Heart left ventricle (tissue), 16 donors: ENCODE results near the gene RPAP3. TPM values are rescaled to one million over a fixed set of nuclear protein-coding genes. Genes with fewer than 3 reads are reported as not detected.

ENCODE experiments used
- ATAC-seq, 4 donors: fragments of 200-7000 bp; cut with Tn5 transposase; one replicate each; pipeline ENCODE4 v1.9.1; 2020 to 2022; ENCODE audit warnings: moderate library complexity in 4 of 4, mild to moderate bottlenecking in 3 of 4, moderate number of reproducible peaks in 1 of 4
- DNase-seq, 5 donors: peaks; one replicate each; pipeline ENCODE4 v3.0.0-alpha.2; 2020
- H3K27ac ChIP-seq, 12 donors: fragments of 200-600 bp; sonication (generic) in 4 of 12; one replicate each; pipeline versions ENCODE4 v1.5.0 to v1.8.0; 2016 to 2022; ENCODE audit warnings: mild to moderate bottlenecking in 2 of 12
- H3K27me3 ChIP-seq, 9 donors: fragments of 200-600 bp; sonication (generic) in 2 of 9; one replicate each; pipeline versions ENCODE4 v1.5.1 to v1.8.0; 2016 to 2022; ENCODE audit warnings: mild to moderate bottlenecking in 3 of 9
- H3K36me3 ChIP-seq, 9 donors: fragments of 200-600 bp; sonication (generic) in 2 of 9; one replicate each; pipeline versions ENCODE4 v1.5.0 to v1.8.0; 2018 to 2022; ENCODE audit warnings: mild to moderate bottlenecking in 2 of 9
- H3K4me1 ChIP-seq, 12 donors: fragments of 200-600 bp; sonication (generic) in 4 of 12; one replicate each; pipeline versions ENCODE4 v1.5.0 to v1.8.0; 2016 to 2022; ENCODE audit warnings: mild to moderate bottlenecking in 3 of 12
- H3K4me3 ChIP-seq, 12 donors: fragments of 200-600 bp; sonication (generic) in 4 of 12; one replicate each; pipeline versions ENCODE4 v1.5.0 to v1.8.0; 2017 to 2022; ENCODE audit warnings: mild to moderate bottlenecking in 9 of 12, moderate library complexity in 4 of 12
- H3K9me3 ChIP-seq, 12 donors: fragments of 200-600 bp; sonication (generic) in 4 of 12; one replicate each; pipeline versions ENCODE4 v1.5.0 to v1.8.0; 2016 to 2022; ENCODE audit warnings: mild to moderate bottlenecking in 1 of 12
- POLR2A ChIP-seq, 2 donors: fragments of 450-650 bp; IDR thresholded peaks; one replicate each; pipeline ENCODE4 v1.6.1; 2017; ENCODE audit warnings: antibody characterized with exemption in 2 of 2, mild to moderate bottlenecking in 2 of 2, moderate library complexity in 2 of 2
- WGBS, 4 donors: extraction: QIAGEN DNeasy Blood & Tissue Kit in 2 of 4; methylation state at CpG; one replicate each; pipeline versions ENCODE4 v1.1.5 to v1.1.7; 2013 to 2018; 5-methylcytosine and 5-hydroxymethylcytosine counted together
- intact Hi-C, 10 donors: fragments of 100-400 bp; cut with DNase I; formaldehyde crosslinking; loops; one replicate each; pipeline versions ENCODE4 v1.11.1 to v1.14.2; 2022
- polyA plus RNA-seq, 2 donors: library from polyadenylated mRNA; stranded (reverse); fragments of 200-250 nt; gene quantifications; one replicate each; pipeline ENCODE4 v1.2.3, GENCODE V29; 2013
- total RNA-seq, 9 donors: library from RNA; depleted of rRNA in 2 of 9; stranded (reverse); fragments of >200 nt in 2 of 9; fragmentation: NEBNext Ultra II Directional in 3 of 9; extraction: Animal tissue kit (Norgen Biotek cat#: 25700) in 3 of 9; gene quantifications; one replicate each; pipeline versions ENCODE4 v1.1.0 to v1.2.4, GENCODE V29; 2016 to 2023
- TF ChIP-seq, protein P1 (sequence below), 12 donors: fragments of 200-600 bp; sonication (generic) in 4 of 12; IDR thresholded peaks; one replicate each; pipeline versions ENCODE4 v1.5.0 to v1.8.0; 2018 to 2022; ENCODE audit warnings: antibody characterized with exemption in 12 of 12, mild to moderate bottlenecking in 5 of 12
- donor health status: ischemic (EF 13 %, LVEDD 7.1; RV severe dilation, severe dysfunction).
- donor health status: healthy with polysubstance abuse.
- donor health status: DM: no; HTN: yes; CAD: no.
- donor health status: DM: no; HTN: no; CAD: no.
- donor health status: ischemic (EF 25% LVEDD 6.9; RV normal size, moderate dysfunction).
- donor health status: ischemic (EF 25% LVEDD 5.7; RV mildly dilated, moderate dysfunction).
- donor health status: healthy.
- donor health status: DM: yes; HTN: yes; CAD: no.
- donor health status: ischemic (EF 35%, LVEDD 5.7; RV mildly dilated, moderate dysfunction).
- donor health status: nonischemic (EF 11% LVEDD 7.7; RV severe dilation, severe dysfunction).
- donor health status: DM: yes; HTN: yes; CAD: no.
- donor health status: PGD.
- donor health status: ischemic (EF 29% LVEDD 5.4; RV normal size, mild dysfunction).
- donor health status: nonischemic (EF 23%, LVEDD 6.1; RV moderate dilation, normal function).

Gene RPAP3
- total and polyA plus RNA-seq, 11 donors = 7.2 to 25.2 (median 21.7) TPM

DNA sequence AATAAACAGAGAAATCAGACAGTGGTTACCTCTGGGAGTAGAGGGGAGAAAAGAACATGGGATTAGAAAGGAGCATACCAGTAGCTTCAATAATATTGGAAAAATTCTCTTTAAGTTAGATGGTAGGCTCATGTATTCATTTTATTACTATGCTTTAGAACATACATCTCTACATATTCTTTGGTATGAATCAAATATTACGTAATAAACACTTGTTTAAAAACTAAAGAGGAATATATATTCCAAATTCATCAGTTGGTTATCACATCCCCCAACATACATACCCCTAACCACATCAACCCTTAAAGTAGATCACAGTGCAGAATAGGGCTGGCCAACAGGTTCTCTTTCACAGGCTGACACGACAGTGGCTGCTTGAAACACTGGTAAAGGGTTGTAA is 5.6 kb downstream of the RPAP3 start:
- intact Hi-C loops = no loop called here
- Histone ChIP-seq H3K27ac (no peak overlapping the region), H3K9me3 (no peaks in the 10 kb centered on the region), H3K4me3 (no peak overlapping the region), H3K36me3 (peaks cover 0 to 67% (median 52%) of the 10 kb centered on the region in 9 donors), H3K27me3 (no peaks in the 10 kb centered on the region), H3K4me1 (peaks cover 0 to 23% (median 6%) of the 10 kb centered on the region in 12 donors)
- ATAC-seq = no peak
- no peak for DNase-seq
- WGBS, 4 donors = 91 to 94% (median 93%) methylated on average over 2 of the region's 2 CpGs
- TF ChIP-seq, protein P1, sequence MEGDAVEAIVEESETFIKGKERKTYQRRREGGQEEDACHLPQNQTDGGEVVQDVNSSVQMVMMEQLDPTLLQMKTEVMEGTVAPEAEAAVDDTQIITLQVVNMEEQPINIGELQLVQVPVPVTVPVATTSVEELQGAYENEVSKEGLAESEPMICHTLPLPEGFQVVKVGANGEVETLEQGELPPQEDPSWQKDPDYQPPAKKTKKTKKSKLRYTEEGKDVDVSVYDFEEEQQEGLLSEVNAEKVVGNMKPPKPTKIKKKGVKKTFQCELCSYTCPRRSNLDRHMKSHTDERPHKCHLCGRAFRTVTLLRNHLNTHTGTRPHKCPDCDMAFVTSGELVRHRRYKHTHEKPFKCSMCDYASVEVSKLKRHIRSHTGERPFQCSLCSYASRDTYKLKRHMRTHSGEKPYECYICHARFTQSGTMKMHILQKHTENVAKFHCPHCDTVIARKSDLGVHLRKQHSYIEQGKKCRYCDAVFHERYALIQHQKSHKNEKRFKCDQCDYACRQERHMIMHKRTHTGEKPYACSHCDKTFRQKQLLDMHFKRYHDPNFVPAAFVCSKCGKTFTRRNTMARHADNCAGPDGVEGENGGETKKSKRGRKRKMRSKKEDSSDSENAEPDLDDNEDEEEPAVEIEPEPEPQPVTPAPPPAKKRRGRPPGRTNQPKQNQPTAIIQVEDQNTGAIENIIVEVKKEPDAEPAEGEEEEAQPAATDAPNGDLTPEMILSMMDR (IDR thresholded peaks at IDR 0.05) = no peak
- TF ChIP-seq POLR2A (IDR thresholded peaks at IDR 0.05) = no peak

DNA sequence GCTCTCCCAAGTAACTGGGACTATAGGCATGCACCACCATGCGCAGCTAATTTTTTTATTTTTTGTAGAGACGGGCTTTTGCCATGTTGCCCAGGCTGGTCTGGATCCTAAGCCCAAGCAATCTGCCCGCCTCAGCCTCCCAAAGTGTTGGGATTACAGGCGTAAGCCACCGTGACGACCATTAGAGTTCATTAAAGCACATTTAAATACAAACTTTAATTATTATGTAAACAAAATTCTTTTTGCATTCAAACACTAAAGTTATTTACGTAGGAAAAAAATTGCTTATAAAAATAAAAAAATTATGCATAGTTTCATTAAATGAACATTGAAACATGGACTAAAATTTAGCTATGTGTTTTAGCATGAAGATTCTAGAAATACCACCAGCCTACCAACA is 7.2 kb downstream of the RPAP3 start:
- no peak for TF ChIP-seq POLR2A (IDR thresholded peaks at IDR 0.05)
- TF ChIP-seq, protein P1 (IDR thresholded peaks at IDR 0.05) = no peak
- intact Hi-C loops = no loop called here
- no peak for ATAC-seq
- H3K4me3 ChIP-seq = no peak overlapping the region
- H3K4me1 ChIP-seq = peaks cover 0 to 7% (median 0%) of the 10 kb centered on the region in 12 donors
- no peaks in the 10 kb centered on the region for H3K27me3 ChIP-seq
- no peak for DNase-seq
- 95 to 96% (median 95%) methylated on average over 7 of the region's 7 CpGs for WGBS, 4 donors
- no peaks in the 10 kb centered on the region for H3K9me3 ChIP-seq
- H3K36me3 ChIP-seq = peaks cover 0 to 83% (median 61%) of the 10 kb centered on the region in 9 donors
- no peak overlapping the region for H3K27ac ChIP-seq

DNA sequence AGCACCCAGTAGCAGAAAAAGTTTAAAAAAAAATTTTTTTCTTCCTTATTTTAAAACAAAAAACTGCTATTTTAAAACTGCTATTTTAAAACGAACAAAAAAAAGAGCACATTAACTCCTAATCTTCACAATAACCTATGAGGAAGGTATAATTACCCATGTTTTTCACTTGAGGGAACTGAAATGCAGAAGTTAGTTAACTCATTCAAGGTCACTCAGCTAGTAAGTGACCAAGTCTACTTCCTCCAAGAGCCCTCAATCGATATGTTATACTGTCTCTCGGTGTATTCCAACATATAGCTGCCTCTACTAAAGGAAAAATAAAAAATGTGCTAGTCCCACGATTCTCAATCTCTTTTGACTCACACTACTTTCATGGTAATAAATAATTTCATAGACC is 7.8 kb downstream of the RPAP3 start:
- intact Hi-C loops = no loop called here
- DNase-seq = no peak
- Histone ChIP-seq H3K4me1 (peaks cover 0 to under 1% (median 0%) of the 10 kb centered on the region in 12 donors), H3K4me3 (no peak overlapping the region), H3K27ac (no peak overlapping the region), H3K9me3 (no peaks in the 10 kb centered on the region), H3K36me3 (peaks cover 0 to 89% (median 61%) of the 10 kb centered on the region in 9 donors), H3K27me3 (no peaks in the 10 kb centered on the region)
- TF ChIP-seq, protein P1 (IDR thresholded peaks at IDR 0.05) = no peak
- no peak for TF ChIP-seq POLR2A (IDR thresholded peaks at IDR 0.05)
- WGBS, 4 donors = 83 to 92% (median 88%) methylated on average over 4 of the region's 4 CpGs
- ATAC-seq = no peak

DNA sequence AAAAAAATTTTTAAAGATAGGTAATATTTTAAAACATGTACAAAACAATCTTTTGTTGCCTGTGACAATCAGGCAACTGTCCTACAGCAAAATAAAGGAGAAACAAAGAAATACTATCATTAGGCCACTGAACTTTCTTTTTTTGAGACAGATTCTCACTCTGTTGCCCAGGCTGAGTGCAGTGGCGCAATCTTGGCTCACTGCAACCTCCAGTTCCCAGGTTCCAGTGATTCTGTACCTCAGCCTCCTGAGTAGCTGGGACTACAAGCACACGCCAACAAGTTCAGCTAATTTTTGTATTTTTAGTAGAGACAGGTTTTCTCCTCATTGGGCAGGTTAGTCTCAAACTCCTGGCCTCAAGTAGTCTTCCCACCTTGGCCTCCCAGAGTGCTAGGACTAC is 16.6 kb downstream of the RPAP3 start:
- WGBS, 4 donors = 97 to 100% (median 99%) methylated on average over 2 of the region's 2 CpGs
- H3K36me3 ChIP-seq = peaks cover 0 to 77% (median 39%) of the 10 kb centered on the region in 9 donors
- ATAC-seq = no peak
- no peaks in the 10 kb centered on the region for H3K9me3 ChIP-seq
- H3K27ac ChIP-seq = no peak overlapping the region
- TF ChIP-seq POLR2A (IDR thresholded peaks at IDR 0.05) = no peak
- TF ChIP-seq, protein P1 (IDR thresholded peaks at IDR 0.05) = no peak
- no peak overlapping the region for H3K4me3 ChIP-seq
- no peaks in the 10 kb centered on the region for H3K27me3 ChIP-seq
- no peak for DNase-seq
- intact Hi-C loops = loop anchor here in 8 of 10 donors (5.0 to 10.0 kb wide), 3 partner anchors 37 to 657 kb away; no protein-coding TSS in a partner anchor
- no peaks in the 10 kb centered on the region for H3K4me1 ChIP-seq
